ENCODE measurements around the gene GAN. TPM values are rescaled to one million over a fixed set of nuclear protein-coding genes. Genes with fewer than 3 reads are reported as not detected.
A peak's percentile ranks its signal among the peaks of the same experiment; 100 is the strongest.

GAN gene
- total RNA-seq, 1 experiment from 2014 or later = 22.5 TPM

GRCh38 chr16:81409016-81409556, 94.3 kb downstream of the GAN start:
- intact Hi-C loops (cut with micrococcal nuclease) = no loop called here
- Histone ChIP-seq H2AFZ (ENCODE audit: low read depth, low read length, poor library complexity, severe bottlenecking) (no peak overlapping the region), H3K27ac (ENCODE audit: low read depth, low read length) (no peak overlapping the region), H3K9me3 (ENCODE audit: control insufficient read depth in 1 of 2, insufficient read depth in 1 of 2, low read depth in 1 of 2, low read length in 2 of 2) (no peaks in the 10 kb centered on the region), H4K20me1 (ENCODE audit: insufficient read depth) (no peaks in the 10 kb centered on the region), H3K4me1 (ENCODE audit: control insufficient read depth in 1 of 2, insufficient read depth in 2 of 2, low read length in 2 of 2) (peaks cover 32 to 68% of the 10 kb centered on the region in 2 experiments), H3K36me3 (ENCODE audit: control insufficient read depth in 1 of 2, insufficient read depth in 2 of 2, low read length in 2 of 2) (no peaks in the 10 kb centered on the region), H3K79me2 (ENCODE audit: insufficient read depth, low read length) (no peaks in the 10 kb centered on the region), H3K9me2 (ENCODE audit: insufficient read depth) (no peaks in the 10 kb centered on the region), H3K4me2 (ENCODE audit: low read length) (no peak overlapping the region), H3K9ac (ENCODE audit: low read length) (peak overlapping the region; percentile 1; the same call in 1 of the 2 replicates), H3K27me3 (ENCODE audit: insufficient read depth, low read length) (no peaks in the 10 kb centered on the region), H3K4me3 (replicated peaks in 1 of 2; ENCODE audit: low read depth in 1 of 2, low read length in 2 of 2) (no peak overlapping the region)
- RAD21 ChIA-PET (ENCODE audit: low non-redundant PET in 1 of 2, low total read pairs in 2 of 2, uncharacterized antibody in 2 of 2, unreplicated experiment in 2 of 2) = no interaction called here
- POLR2A ChIA-PET = no interaction called here
- CTCF ChIA-PET = interaction anchor here (1.3 to 1.4 kb wide), 2 partner anchors 8 to 177 kb away, joined by 3 to 4 read pairs; no protein-coding TSS in a partner anchor
- BruUV-seq (replicated peaks) = no TSS peak
- ATAC-seq (no peak), DNase-seq (ENCODE audit: low read depth, low spot score) (no peak)
- no peak for TF ChIP-seq EZH2phosphoT487 (IDR thresholded peaks at IDR 0.05; ENCODE audit: borderline replicate concordance)
- no peak for TF ChIP-seq REST (IDR thresholded peaks at IDR 0.05; ENCODE audit: low read depth)
- TF ChIP-seq FOSL1 (IDR thresholded peaks at IDR 0.05; ENCODE audit: low read depth) = no peak

- no TSS peak for BruUV-seq (replicated peaks)
- RAD21 ChIA-PET (ENCODE audit: low non-redundant PET in 1 of 2, low total read pairs in 2 of 2, uncharacterized antibody in 2 of 2, unreplicated experiment in 2 of 2) = no interaction called here
- Histone ChIP-seq H3K4me3 (replicated peaks in 1 of 2; ENCODE audit: low read depth in 1 of 2, low read length in 2 of 2) (no peak overlapping the region), H3K36me3 (ENCODE audit: control insufficient read depth in 1 of 2, insufficient read depth in 2 of 2, low read length in 2 of 2) (no peaks in the 10 kb centered on the region), H3K9me3 (ENCODE audit: control insufficient read depth in 1 of 2, insufficient read depth in 1 of 2, low read depth in 1 of 2, low read length in 2 of 2) (no peaks in the 10 kb centered on the region), H3K27me3 (ENCODE audit: insufficient read depth, low read length) (no peaks in the 10 kb centered on the region), H3K9me2 (ENCODE audit: insufficient read depth) (no peaks in the 10 kb centered on the region), H3K4me1 (ENCODE audit: control insufficient read depth in 1 of 2, insufficient read depth in 2 of 2, low read length in 2 of 2) (peaks cover 19 to 51% of the 10 kb centered on the region in 2 experiments), H3K79me2 (ENCODE audit: insufficient read depth, low read length) (no peaks in the 10 kb centered on the region), H2AFZ (ENCODE audit: low read depth, low read length, poor library complexity, severe bottlenecking) (no peak overlapping the region), H3K9ac (ENCODE audit: low read length) (peak overlapping the region; percentile 17), H3K4me2 (ENCODE audit: low read length) (peak overlapping the region; percentile 31), H4K20me1 (ENCODE audit: insufficient read depth) (no peaks in the 10 kb centered on the region), H3K27ac (ENCODE audit: low read depth, low read length) (no peak overlapping the region)
- intact Hi-C loops (cut with micrococcal nuclease) = no loop called here
- CTCF ChIA-PET = interaction anchor here (0.8 to 1.3 kb wide), 2 partner anchors 10 to 175 kb away, joined by 3 read pairs; no protein-coding TSS in a partner anchor
- POLR2A ChIA-PET = interaction anchor here (0.7 kb wide), 1 partner anchor 196 kb away, joined by 3 read pairs; no protein-coding TSS in a partner anchor
- DNase-seq (ENCODE audit: low read depth, low spot score) = no peak
- ATAC-seq = no peak
- no peak for TF ChIP-seq TCF7L2 (IDR thresholded peaks at IDR 0.05; ENCODE audit: borderline replicate concordance, extremely low read depth, insufficient read depth, insufficient read length)
- TF ChIP-seq, protein P1, sequence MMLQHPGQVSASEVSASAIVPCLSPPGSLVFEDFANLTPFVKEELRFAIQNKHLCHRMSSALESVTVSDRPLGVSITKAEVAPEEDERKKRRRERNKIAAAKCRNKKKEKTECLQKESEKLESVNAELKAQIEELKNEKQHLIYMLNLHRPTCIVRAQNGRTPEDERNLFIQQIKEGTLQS (IDR thresholded peaks at IDR 0.05) = no peak
- no peak for TF ChIP-seq SP1 (IDR thresholded peaks at IDR 0.05; ENCODE audit: low read depth)
- TF ChIP-seq YY1 (IDR thresholded peaks at IDR 0.05; ENCODE audit: extremely low read depth, insufficient replicate concordance, low read depth, low read length) = no peak
- no peak for TF ChIP-seq CBX3 (IDR thresholded peaks at IDR 0.05; ENCODE audit: low read depth)
- TF ChIP-seq, protein P2, sequence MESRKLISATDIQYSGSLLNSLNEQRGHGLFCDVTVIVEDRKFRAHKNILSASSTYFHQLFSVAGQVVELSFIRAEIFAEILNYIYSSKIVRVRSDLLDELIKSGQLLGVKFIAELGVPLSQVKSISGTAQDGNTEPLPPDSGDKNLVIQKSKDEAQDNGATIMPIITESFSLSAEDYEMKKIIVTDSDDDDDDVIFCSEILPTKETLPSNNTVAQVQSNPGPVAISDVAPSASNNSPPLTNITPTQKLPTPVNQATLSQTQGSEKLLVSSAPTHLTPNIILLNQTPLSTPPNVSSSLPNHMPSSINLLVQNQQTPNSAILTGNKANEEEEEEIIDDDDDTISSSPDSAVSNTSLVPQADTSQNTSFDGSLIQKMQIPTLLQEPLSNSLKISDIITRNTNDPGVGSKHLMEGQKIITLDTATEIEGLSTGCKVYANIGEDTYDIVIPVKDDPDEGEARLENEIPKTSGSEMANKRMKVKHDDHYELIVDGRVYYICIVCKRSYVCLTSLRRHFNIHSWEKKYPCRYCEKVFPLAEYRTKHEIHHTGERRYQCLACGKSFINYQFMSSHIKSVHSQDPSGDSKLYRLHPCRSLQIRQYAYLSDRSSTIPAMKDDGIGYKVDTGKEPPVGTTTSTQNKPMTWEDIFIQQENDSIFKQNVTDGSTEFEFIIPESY (IDR thresholded peaks at IDR 0.05; ENCODE audit: extremely low read depth, insufficient replicate concordance, low read length) = no peak
- TF ChIP-seq ZNF274 (IDR thresholded peaks at IDR 0.05; ENCODE audit: low read depth, low read length) = no peak
- no peak for TF ChIP-seq MAX (IDR thresholded peaks at IDR 0.05)
- no peak for TF ChIP-seq RAD21 (IDR thresholded peaks at IDR 0.05; ENCODE audit: low read depth)
These were observed 96.0 kb downstream of the GAN start for GRCh38 chr16:81410643-81411293.

All from HCT116 (cell line).